Activated naive CD8-positive, alpha-beta T cell treated with anti-CD3 and anti-CD28 coated beads, Interleukin-2, amount 50 U/mL, for 16 hours (primary cell): ENCODE measurements around the gene TM7SF2.

Experiments used
- DNase-seq: peaks from one replicate; pipeline ENCODE4 v3.0.0-alpha.2; 2020; ENCODE audit warnings: low read depth, low spot score

Gene TM7SF2

DNA sequence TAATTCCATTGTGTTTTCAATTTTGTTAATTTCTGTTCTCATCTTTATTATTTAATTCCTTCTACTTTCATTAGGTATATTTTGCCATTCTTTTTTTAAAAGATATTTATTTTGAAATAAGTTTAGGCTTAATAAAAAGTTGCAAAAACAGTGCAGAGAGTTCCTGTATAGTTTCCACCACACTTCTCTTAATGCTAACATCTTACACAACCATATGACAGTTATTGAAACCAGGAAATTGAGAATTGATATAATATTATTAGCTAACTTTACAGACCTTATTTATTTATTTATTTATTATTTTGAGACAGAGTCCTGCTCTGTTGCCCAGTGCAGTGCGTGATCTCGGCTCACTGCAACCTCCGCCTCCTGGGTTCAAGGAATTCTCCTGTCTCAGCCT lies 44.6 kb downstream of the TM7SF2 start:
- no peak for DNase-seq

DNA sequence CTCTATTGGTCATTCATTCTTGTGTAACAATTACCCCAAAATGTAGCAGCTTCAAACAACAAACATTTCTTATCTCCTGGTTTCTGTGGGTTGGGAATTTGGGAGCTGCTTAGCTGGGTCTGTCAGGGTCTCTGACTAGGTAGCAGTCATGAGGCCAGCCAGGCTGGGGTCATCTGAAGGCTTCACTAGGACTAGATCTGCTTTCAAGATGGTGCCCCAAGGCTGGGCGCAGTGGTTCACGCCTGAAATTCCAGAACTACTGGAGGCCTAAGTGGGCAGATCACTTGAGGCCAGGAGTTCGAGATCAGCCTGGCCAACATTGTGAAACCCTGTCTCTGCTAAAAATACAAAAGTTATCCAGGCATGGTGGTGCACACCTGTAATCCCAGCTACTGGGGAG lies 45.3 kb downstream of the TM7SF2 start:
- DNase-seq: no peak

DNA sequence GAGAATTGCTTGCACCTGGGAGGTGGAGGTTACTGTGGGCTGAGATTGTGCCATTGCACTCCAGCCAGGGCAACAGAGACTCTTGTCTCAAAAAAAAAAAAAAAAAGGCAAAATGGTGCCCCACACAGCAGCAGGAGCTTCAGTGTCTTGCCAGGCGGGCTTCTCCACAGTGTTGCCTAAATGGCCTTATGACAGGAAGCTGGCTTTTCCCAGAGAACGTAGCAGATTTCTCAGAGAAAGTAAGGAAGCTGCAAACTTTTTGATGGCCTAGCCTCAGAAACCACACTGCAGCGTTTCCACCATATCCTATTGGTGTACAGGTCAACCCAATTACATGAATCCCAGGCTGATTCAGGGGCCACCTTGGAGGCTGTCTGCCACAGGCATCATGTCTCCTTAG lies 45.7 kb downstream of the TM7SF2 start:
- no peak for DNase-seq

DNA sequence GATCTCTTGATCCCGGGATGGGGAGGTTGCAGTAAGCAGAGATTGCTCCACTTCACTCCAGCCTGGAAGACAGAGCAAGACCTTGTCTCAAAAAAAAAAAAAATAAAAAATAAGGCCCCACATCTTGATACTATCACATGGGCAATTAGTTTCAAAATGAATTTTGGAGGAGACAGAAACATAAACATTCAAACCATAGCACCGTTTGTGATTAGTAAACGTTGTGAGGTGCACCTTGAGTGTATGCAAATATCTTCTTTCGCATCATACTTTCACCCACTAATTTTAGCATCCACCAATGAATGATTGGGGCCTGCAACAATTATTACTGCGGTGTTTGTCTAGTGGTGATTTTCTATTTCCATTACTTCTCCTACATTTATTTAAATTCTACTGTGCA lies 47.3 kb downstream of the TM7SF2 start:
- no peak for DNase-seq

DNA sequence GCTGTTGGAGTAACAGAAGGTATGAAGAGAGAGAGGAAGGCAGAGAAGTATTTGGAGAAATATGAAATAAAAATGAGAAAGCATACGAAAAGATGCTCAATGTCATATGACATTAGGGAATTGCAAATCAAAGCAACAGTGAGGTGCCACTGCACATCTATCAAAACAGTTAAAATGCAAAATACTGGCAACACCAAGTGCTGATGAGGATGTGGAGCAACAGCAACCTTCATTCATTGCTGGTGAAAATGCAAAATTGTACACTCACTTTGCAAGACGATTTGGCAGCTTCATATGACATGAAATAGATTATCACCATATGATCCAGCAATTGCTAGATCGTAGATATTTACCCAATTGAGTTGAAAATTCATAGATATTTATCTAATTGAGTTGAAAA lies 49.0 kb downstream of the TM7SF2 start:
- no peak for DNase-seq

DNA sequence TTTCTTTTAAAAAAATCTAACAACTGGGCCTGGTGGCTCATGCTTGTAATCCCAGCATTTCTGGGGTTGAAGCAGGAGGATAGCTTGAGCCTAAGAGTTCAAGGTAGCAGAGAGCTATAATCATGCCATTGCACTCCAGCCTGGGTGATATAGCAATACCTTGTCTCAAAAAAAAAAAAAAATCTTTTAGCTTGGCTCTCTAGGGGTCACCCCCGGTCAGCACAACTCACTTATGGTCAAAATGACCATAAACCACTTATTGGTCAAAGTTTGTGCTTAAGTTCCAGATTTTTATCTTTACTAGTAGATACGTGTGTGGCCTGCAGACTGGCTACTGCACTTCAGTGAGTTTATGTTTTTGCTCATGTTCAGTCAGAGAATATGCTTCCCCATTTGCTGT lies 52.0 kb downstream of the TM7SF2 start:
- no peak for DNase-seq
